ENCODE results near the gene SV2C.
"Not testable (repeated sequence)": the region's sequence is repeated elsewhere in the genome, so short reads cannot be mapped to it uniquely, and the experiment has no call there.

Gene SV2C

GRCh38 chr5:76356887-76357286 lies 273.7 kb downstream of the SV2C start:
- DNase-seq: no peak

GRCh38 chr5:76363352-76364225 lies 280.4 kb downstream of the SV2C start:
- no peak for DNase-seq

GRCh38 chr5:76364226-76364589 lies 281.0 kb downstream of the SV2C start:
- DNase-seq: no peak

GRCh38 chr5:76365561-76365960 lies 282.4 kb downstream of the SV2C start:
- DNase-seq: no peak

GRCh38 chr5:76366596-76366995 lies 283.4 kb downstream of the SV2C start:
- DNase-seq: no peak

GRCh38 chr5:76367623-76368371 lies 284.6 kb downstream of the SV2C start:
- DNase-seq: no peak

GRCh38 chr5:76368941-76369340 lies 285.8 kb downstream of the SV2C start:
- DNase-seq: no peak

- not testable (repeated sequence) for DNase-seq
Measured at GRCh38 chr5:76369668-76370067, 286.5 kb downstream of the SV2C start.

GRCh38 chr5:76371960-76372322 lies 288.8 kb downstream of the SV2C start:
- no peak for DNase-seq

- no peak for DNase-seq
Measured at GRCh38 chr5:76372323-76373054, 289.3 kb downstream of the SV2C start.

GRCh38 chr5:76376148-76376865 lies 293.1 kb downstream of the SV2C start:
- DNase-seq: no peak

- no peak for DNase-seq
Measured at GRCh38 chr5:76376866-76377230, 293.7 kb downstream of the SV2C start.

GRCh38 chr5:76378355-76378754 lies 295.2 kb downstream of the SV2C start:
- no peak for DNase-seq

- DNase-seq: no peak
Measured at GRCh38 chr5:76379316-76379715, 296.1 kb downstream of the SV2C start.

- DNase-seq: no peak
Measured at GRCh38 chr5:76379855-76380254, 296.7 kb downstream of the SV2C start.

GRCh38 chr5:76380346-76381066 lies 297.3 kb downstream of the SV2C start:
- no peak for DNase-seq

GRCh38 chr5:76383126-76383832 lies 300.1 kb downstream of the SV2C start:
- DNase-seq: no peak

- no peak for DNase-seq
Measured at GRCh38 chr5:76384189-76384588, 301.0 kb downstream of the SV2C start.

GRCh38 chr5:76384705-76385104 lies 301.5 kb downstream of the SV2C start:
- no peak for DNase-seq

- no peak for DNase-seq
Measured at GRCh38 chr5:76385540-76385939, 302.4 kb downstream of the SV2C start.

GRCh38 chr5:76386360-76386759 lies 303.2 kb downstream of the SV2C start:
- no peak for DNase-seq

- no peak for DNase-seq
Measured at GRCh38 chr5:76388236-76388635, 305.1 kb downstream of the SV2C start.

All from NCI-H1930 (cell line).